GM12865 (cell line): ENCODE measurements around the gene PARP3.

ENCODE experiments used
- DNase-seq: peaks from one replicate; pipeline ENCODE4 v3.0.0; 2010; ENCODE audit warnings: low read depth
- H3K4me3 ChIP-seq: 2 replicates; pipeline ENCODE4 v1.5.1; 2011; ENCODE audit warnings: mild to moderate bottlenecking, low read depth, low read length, control low read depth
- TF ChIP-seq, protein P1 (sequence below): IDR thresholded peaks from 2 replicates; pipeline ENCODE4 v1.5.1; 2011; ENCODE audit warnings: low read length, control low read depth, low read depth, inconsistent platforms; ENCODE audit not compliant: insufficient read depth; ENCODE audit errors: missing control alignments

The PARP3 gene

DNA sequence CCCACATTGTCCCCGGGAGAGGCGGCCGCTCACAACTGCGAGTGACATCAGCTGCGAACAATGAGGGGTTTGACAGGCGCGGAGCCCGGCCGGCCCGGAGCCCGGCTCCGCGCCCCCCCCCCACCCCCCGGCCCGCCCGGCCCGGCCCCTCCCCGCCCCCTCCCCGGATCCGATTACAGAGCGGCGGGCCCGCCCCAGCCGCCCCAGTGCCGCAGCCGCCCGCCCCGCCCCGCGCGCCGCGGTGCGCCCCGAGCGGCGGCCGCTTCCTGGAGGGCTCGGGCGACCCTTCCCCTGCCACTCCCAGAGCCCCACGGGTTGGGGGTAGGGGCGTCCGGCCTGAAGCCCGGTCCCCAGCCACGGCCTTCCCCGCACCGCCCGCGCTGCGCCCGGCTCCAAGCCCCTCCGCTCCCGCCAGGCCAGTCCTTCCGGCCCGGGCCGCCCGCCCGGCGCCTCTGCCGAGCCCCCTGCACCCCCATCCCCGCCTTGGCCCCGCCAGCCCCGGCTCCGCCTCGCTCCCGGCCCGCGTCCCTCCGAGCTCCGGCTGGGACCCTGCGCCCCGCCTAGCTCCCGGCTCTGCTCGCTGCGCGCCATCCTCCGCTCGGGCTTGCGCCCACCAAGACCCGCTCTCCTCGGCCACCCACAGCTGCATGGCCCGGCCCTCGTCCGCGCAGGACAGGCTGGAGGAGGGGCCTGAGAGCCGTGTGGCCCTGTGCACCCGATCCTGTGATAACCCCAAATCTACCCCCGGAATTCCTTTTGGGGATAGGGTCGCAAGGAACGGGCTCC is 25.4 kb downstream of the PARP3 start, which contains the start of gene PCBP4:
PCBP4 (minus strand) TSS at position 71 of the 786 bp plus-strand sequence. CDS start 6,214 bp downstream, outside the sequence.
- H3K4me3 ChIP-seq: peak within 1 kb of the TSS; percentile 62
- TF ChIP-seq, protein P1, sequence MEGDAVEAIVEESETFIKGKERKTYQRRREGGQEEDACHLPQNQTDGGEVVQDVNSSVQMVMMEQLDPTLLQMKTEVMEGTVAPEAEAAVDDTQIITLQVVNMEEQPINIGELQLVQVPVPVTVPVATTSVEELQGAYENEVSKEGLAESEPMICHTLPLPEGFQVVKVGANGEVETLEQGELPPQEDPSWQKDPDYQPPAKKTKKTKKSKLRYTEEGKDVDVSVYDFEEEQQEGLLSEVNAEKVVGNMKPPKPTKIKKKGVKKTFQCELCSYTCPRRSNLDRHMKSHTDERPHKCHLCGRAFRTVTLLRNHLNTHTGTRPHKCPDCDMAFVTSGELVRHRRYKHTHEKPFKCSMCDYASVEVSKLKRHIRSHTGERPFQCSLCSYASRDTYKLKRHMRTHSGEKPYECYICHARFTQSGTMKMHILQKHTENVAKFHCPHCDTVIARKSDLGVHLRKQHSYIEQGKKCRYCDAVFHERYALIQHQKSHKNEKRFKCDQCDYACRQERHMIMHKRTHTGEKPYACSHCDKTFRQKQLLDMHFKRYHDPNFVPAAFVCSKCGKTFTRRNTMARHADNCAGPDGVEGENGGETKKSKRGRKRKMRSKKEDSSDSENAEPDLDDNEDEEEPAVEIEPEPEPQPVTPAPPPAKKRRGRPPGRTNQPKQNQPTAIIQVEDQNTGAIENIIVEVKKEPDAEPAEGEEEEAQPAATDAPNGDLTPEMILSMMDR: no peak
- DNase-seq: peak; percentile 37

DNA sequence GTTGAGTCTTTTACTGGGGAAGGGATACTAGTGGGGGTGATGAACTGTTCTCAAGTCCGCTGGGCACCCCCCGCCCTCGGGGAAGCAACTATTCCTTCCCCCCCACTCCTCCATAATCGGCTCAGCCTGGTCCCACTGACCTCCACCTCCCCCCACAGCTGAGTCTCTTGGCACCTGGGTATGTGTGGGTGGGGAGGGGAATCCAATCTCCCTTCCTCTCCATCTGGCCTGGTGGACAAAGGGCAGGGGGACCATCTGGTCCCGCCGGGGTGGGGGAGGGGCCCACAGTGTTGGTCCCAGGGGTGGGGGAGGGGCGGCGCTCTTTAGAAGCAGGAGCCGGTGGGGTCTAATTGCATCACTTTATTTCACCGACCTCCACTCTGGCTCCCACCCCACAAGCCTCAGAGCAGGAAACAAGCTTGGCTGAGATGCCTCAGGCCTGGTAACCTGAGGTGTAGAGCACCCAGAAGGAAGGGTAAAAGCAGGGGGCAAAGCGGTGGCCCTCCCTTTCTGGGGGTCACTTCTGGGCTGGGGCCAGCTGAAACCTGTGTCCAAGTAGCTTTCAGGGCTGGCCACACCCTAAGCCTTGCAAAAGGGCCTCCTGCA is 26.1 kb downstream of the PARP3 start:
- TF ChIP-seq, protein P1: no peak
- H3K4me3 ChIP-seq: peak overlapping the region; percentile 58
- DNase-seq: no peak

DNA sequence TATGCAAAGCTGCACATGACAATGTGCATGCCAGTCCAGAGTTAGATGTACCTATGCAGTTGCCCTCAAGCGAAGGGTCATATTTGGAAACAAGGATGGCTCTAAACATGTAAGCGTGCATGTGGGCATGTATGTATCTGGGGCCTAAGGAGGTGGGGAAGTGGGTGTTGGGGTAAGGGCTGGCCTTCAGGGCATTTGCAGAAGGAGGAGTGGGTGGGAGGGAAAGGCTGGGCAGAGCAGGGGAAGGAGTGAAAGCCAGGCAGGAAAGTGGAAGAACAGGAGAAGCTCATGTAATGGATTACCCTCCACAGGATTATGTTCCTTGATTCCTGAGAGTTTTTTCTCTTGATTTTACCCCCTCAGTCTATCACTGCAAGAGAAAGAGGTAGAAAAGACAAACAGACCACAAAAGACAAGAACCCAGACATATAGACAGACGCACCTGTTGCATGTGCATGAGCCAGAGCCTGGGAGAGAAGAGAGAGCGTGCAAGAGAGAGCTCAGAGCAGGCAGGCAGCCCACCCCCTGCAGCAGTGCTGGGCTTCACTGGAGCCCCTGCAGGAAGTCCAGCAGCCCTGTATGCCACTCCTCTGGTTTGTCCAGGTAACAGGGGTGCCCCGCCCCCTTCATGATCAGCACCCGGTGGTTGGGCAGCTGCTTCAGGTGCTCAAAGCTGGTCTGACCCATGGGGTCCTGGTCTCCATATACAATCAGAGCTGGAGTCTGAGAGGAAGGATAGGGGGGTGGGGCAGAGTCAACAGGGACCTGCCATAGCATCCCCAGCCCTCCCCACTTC is 26.9 kb downstream of the PARP3 start:
- TF ChIP-seq, protein P1: no peak
- DNase-seq: no peak
- H3K4me3 ChIP-seq: no peak overlapping the region

DNA sequence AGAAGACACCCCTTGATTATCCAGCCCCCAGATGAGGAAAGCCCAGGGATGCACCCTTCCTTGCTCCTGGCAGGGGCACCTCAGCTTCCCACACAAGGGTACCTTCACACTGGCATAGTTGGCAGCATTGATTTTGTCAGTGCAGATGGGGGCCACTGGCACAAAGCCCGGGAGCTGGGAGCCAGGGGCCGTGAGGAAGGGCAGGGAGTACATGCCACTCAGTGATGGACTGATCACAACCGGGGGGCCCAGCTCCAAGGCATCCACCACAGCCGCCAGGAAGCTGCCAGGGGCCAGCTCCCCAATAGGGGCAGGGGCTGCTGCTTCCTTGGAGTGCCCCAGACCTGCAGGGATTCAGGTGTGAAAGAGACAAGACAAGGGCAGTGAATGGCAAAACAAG is 27.7 kb downstream of the PARP3 start:
- H3K4me3 ChIP-seq: no peak overlapping the region
- DNase-seq: no peak
- TF ChIP-seq, protein P1: no peak

DNA sequence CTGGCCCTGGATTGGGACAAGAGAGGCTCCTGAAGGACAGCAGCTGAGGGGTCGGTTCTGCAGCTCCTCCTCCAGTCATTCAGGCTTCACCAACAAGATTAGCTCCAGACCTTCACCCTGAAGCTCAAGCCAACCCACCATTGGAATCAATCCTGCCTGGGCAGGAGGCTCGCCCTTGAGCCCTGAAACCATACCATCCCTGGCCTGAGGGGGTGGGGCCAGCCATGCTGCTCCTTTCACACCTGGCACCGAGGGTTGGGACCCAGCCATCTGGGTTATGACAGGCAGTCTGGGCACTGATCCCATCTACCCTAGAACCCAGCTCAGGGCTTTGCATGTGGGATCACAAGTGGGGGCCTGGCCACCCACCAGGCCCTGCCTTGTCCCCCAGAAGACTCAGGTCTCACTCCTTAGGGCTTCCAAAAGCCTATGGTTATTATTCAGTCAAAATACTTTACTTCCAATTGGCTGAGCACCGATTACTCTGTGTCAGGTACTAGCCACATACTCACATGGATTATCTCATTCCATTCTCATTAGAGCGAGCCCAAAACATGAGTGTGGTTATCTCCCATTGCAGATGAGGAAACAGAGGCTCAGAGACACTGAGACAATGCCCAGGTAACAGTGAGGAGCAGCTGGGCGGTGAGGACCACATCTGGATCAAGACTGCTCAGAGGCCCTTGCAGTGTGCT is 28.6 kb downstream of the PARP3 start:
- DNase-seq: no peak
- no peak overlapping the region for H3K4me3 ChIP-seq
- TF ChIP-seq, protein P1: no peak

DNA sequence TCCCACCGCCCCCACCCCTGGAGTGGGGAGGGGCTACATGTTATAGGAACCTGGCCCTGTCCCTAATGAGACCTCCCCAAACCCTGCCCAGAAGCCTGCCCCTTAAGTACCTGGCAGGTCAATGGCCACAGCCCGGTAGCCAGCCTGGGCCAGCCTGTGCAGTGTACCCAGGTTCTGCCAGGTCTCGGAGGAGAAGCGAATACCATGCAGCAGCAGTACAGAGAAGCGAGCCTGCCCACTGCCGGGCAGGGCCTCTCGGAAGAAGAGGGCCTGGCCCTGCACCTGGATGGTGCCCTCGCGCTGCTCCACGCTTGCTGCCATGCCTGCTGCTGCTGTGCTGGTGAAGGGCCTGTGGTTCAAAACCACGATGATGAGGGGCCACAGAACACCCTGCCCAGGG is 29.2 kb downstream of the PARP3 start:
- DNase-seq: no peak
- TF ChIP-seq, protein P1: no peak
- no peak overlapping the region for H3K4me3 ChIP-seq
